SK-N-DZ (cell line): ENCODE data around the gene AIF1.

Experiments
- DNase-seq: peaks from one replicate; pipeline ENCODE4 v3.0.0-alpha.2; 2015; ENCODE audit warnings: low spot score

AIF1 gene

DNA sequence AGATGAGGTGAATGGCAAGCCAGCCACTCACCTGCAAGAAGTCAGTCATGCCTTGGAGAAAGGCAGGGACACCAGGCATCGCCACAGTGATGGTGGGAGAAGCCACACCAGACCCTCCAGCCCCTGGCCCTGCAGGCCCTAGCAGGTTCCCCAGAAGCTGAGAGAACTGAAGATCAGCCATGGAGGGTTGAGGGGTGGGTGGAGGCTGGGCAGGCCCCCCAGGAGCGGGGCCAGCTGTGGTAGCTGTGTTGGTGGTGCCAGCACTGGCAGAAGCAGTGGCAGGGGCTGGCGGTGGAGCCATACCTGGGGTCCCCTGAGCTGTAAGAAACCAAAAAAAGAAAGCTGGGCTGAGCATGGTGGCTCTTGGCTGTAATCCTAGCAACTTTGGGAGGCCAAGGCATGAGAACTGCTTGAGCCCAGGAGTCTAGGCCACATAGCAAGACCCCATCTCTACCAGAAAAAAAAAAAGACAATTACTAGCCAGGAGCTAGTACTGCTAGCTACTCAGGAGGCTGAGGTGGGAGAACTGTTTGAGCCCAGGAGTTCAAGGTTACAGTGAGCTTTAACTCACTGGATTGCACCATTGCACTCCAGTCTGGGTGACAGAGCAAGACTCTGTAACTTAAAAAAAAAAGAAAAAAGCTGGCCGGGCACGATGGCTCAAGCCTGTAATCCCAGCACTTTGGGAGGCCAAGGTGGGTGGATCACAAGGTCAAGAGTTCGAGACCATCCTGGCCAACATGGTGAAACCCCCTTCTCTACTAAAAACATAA is 27.9 kb downstream of the AIF1 start:
- DNase-seq = no peak

DNA sequence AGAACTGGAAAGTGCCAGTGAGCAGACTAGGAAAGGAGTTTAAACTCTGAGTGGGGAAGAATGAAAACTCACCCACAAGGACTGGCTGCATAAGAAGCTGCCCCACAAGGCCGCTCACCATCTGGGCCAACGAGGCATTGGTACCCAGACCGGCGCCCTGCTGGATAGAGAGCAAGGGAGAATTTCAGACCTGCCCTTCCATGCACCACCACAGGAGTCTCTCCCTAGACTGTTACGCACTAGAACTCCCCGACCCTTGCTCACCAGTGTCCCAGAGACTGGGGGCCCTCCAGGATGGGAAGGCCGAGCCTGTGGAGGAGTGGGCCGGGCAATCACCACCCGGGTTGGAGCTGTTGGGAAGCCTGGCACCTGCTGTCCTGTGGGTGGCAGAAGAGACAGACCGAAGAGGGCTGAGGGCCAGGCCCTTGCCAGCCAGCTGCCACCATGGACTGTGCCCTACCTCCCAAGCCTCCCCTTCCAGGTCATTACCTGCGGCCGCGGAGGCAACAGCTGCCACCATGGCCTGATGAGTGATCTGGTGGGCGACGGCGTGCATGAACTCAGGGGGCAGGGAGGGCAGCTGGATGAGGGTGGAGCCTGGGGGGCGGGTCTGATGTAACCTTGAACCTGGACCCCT is 28.9 kb downstream of the AIF1 start:
- DNase-seq = no peak

- no peak for DNase-seq
These were observed 30.3 kb downstream of the AIF1 start for GRCh38 chr6:31645325-31645724.

DNA sequence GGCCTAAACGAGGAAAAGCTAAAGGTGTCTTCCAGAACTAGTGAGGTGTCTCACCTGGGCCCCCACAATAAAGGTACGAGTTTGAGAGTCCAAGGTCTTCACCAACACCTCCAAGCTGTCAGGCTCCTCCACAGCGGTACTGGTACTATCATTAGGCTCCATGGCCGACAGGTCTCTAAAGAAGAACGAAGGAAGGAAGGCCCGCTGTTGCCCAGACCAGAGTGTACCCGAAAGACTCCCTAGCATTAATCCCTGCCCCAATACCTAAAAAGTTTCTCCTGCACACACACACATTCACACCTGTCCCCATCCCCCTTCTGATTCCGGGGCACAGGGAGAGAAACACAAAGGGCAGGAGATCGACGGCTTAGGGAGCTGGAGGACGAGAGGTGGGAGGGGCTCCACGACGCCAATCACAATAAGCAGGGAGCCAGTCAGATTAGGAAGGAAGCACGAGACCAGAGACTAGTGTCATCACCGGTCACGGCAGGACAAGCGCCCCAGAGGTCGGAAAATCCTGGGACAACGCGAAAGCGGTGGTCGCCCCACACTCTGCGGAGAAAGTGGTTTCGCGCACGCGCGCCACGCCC is 36.7 kb downstream of the AIF1 start:
- DNase-seq = peak; percentile 71

DNA sequence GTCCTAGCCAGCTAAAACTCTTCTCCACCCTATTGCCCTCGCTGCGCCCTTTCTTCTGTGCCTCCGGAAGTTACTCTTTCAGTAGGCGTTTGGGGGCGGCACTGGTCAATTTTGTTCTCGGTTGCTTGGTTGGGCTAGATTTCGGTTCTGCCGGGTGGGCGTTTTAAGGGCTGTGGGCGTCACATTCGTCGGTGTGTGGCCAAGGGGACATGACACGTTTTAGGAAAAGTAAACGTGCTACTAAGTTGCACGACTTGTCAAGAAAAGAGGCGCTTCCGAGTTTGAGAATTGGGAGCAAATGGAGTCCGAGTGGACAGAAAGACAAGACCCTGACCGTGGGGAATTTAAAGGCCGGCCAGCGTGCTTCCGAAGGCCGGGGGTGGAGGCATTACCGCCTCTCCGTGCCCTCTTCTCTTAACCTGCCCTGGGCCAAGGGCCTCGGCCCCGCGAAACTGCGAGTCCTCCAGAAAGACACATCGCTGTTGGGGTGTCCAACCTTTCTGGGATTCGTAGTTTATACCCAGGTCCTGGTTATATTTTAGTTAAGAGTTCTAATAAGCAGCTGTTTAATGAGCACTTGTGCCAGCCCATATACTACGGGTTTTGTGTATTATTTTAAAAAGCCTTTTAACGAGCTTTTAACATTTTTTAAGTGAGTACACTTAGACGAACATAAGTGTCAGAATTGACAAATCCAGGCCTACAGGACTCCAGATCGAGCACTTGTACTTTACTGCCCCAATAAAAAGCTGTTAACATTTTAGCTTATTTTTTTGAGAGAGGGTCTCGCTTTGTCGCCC is 38.1 kb downstream of the AIF1 start:
- peak; percentile 96 for DNase-seq

GRCh38 chr6:31654574-31655348 is 39.7 kb downstream of the AIF1 start:
- DNase-seq = no peak

DNA sequence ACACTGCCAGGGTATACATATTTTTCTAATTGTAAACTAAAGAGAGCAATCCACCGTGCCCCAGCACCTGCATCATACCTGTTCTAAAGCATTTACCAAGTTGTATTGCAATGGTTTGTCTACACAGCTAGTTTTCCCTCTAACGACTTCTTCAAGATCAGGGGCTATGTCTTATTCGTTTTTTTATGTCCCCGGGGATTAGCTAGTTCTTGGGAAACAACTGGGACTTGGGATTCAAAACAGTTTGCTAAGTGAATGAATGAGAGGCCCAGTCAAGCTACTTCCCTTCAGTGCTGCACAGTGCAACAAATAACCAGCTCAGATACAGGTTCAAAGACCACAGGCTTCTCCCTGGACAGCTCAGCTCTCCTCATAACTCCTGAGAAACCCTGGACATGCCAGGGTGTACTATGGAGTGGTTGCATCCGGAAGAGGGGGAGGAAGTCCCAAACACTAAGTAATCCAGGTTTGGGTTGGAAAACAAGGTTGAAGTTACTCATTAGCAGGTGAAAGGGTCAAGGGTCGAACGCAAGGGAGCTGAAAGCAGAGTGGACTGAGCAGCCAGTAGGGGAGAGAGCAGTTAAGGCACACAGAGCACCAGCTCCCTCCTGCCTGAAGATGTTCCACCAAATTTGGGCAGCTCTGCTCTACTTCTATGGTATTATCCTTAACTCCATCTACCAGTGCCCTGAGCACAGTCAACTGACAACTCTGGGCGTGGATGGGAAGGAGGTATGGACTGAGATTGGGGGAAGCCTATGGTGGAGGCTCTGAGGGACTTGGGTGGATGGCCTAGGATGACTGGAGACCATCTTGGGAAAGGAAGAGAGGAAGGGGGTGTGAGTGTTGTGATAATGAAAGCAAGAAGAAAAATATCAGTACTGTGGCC is 40.6 kb downstream of the AIF1 start, which contains the start of gene APOM:
TSS of gene APOM (plus strand) at position 546 of the 889 bp plus-strand sequence. CDS start at position 619, 73 bp downstream.
- no peak for DNase-seq

- DNase-seq = no peak
These were observed 42.5 kb downstream of the AIF1 start for GRCh38 chr6:31657406-31658157.

GRCh38 chr6:31658158-31658688 is 43.2 kb downstream of the AIF1 start:
- DNase-seq = no peak

- no peak for DNase-seq
These were observed 44.1 kb downstream of the AIF1 start for GRCh38 chr6:31658983-31659648.

GRCh38 chr6:31659649-31660380 is 44.8 kb downstream of the AIF1 start:
- DNase-seq = no peak

GRCh38 chr6:31660381-31661261 is 45.6 kb downstream of the AIF1 start, which contains the start of gene C6orf47:
Gene C6orf47, minus strand, starts transcription at chr6:31660778. Its CDS starts 831 bp downstream, at chr6:31659947.
- peak; percentile 81 for DNase-seq

DNA sequence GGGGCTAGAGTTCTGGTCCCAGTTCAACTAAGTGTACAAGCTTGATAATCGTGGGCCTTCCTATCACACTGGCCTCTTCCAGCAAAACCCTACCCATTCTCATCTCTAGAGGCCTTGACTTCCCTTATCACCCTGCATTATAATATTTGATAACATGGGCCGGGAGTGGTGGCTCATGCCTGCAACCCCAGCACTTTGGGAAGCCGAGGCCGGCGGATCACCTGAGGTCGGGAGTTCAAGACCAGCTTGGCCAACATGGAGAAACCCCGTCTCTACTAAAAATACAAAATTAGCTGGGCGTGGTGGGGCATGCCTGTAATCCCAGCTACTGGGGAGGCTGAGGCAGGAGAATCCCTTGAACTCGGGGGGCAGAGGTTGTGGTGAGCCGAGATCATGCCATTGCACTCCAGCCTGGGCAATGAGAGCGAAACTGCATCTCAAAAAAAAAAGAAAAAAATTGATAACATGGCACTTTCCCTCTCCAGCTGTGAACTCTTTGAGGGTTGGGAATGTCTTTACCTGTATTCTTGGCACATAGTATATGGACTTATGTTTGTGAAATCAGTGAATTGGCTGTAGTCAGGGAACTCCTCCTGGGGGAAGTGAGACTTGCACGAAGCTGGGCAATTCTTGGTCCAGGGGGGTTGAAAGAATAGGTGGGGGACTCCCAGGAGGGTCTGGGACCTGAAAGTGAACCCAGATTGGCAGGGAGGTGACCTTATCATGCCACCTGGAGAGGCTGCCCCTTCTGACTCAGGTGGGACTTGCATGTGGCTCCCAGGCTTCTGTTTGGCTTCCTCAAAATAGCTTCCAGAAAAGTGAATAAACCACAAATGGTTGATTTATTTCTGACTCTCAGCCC is 46.5 kb downstream of the AIF1 start:
- no peak for DNase-seq

DNA sequence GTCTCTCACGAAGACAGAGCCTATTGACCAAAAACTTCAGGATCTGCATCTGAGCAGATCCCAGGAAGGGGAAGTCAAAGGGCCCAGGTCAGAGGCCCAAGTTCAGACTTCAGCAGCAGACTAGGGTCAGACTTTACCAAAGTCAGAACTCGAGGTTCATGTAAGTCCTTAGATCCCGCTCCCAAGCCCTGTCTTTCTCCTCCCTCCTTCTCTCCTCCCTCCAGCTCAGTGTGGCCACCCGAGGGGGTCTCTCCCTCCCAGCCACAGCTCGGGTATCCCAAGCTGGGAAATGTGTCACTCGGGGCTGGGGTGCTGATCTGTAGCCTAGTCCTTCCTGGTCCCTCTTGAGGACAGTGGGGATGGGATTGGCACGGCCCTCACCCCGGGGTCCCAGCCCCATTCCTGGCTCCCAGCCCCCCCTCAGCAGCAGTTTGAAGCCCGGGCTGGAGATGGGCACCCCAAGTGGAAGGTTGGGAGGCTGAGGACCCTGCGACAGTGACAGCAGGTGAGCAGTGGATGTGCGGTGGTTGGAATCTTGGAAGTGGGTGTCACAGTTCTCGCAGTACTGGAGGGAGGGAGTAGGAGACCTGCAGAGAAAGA is 47.2 kb downstream of the AIF1 start:
- DNase-seq = no peak
